Mucosa of gallbladder (tissue), 1 donor: ENCODE measurements around the gene DEAF1. TPM values are rescaled to one million over a fixed set of nuclear protein-coding genes. Genes with fewer than 3 reads are reported as not detected.
A peak's percentile ranks its signal among the peaks of the same experiment; 100 is the strongest.
"Not testable (repeated sequence)": the region's sequence is repeated elsewhere in the genome, so short reads cannot be mapped to it uniquely, and the experiment has no call there.

Source experiments
- DNase-seq: peaks from one replicate; pipeline ENCODE4 v3.0.0-alpha.2; 2020; ENCODE audit warnings: low spot score
- total RNA-seq: library from RNA; stranded (reverse); gene quantifications from one replicate; pipeline ENCODE4 v1.2.1, GENCODE V29; 2021
- donor health status: DM: no; HTN: no; CAD: no.

DEAF1 gene
- total RNA-seq, 1 donor from 2014 or later, result 45.0 TPM

DNA sequence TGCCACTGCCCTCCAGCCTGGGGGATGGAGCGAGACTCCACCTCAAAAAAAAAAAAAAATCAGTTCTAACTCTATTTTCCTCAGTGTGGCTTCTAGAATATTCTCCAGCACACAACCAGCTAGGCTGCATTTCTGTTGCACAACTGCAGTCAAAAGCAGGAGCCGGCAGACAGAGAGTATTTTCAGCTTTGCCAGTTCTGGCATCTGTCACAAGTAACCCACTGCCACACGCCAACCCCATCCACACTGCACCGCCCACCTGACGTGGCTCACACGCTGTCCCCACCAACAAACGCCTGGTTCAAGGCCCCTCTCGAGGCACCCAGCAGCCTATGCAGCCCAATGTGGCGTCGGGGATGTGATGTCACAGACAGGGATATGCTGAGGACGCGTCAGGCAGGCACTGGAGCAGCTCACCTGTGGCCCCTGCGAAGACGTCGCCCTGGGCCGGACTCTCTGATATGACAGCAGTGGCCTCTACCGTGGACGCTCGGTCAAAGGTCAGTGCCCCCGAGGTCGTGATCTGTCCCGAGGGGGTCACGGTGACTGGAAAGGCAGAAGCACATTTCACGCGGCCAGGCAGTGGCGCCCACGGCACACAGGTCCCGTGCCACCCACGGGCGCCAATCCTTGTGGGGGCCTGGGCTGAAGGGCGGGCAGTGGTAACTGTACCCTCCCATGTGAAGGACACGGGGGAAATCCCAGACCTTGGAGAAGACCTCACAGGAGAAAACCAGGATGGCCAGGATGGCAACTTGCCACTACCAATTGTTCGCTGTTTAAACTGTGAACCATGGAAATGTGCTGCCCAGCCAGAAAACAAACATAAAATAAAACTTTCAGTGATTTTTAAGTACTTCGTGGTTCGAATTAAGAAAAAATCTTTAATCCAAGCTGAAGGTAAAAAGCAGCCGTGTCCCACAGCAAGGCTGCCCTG lies 15.5 kb downstream of the DEAF1 start:
- DNase-seq, result no peak

DNA sequence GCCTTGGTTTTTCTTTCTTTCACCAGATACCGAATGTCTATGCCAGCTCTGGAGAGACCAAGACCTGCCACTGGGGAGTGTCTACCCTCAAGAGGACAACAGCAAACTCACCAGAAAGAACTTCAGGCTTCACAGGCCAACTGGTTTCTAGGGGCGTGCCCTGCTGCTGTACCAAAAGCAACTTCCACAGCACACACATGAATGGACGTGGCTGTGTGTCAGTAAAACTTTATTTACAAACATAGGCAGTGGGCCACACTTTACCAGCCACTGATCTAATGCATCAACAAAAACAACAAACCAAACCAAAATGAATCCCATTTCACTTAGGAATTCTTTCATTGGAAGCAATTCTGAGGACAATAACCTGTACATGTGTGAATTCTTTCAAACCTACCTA lies 16.7 kb downstream of the DEAF1 start:
- no peak for DNase-seq

DNA sequence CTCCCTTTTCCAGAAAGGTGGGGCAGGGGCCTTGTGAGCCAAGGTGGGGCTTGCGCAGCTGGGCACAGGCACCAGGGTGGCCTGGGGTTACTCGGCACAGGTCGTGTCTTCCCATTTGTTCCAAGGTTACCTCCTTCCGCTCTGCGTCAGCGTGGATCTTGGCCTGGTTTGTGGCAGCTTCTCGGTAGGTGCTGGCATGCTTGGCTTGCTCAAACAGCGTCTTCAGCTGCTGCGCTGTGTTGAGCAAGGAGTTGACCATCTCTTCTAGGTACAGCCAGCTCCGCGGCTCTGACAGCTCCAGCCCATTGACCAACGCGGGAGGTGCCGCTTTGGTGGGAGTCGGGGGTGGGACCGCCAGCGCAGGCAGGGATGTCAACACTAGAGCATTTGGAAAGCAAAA lies 20.6 kb downstream of the DEAF1 start:
- no peak for DNase-seq

DNA sequence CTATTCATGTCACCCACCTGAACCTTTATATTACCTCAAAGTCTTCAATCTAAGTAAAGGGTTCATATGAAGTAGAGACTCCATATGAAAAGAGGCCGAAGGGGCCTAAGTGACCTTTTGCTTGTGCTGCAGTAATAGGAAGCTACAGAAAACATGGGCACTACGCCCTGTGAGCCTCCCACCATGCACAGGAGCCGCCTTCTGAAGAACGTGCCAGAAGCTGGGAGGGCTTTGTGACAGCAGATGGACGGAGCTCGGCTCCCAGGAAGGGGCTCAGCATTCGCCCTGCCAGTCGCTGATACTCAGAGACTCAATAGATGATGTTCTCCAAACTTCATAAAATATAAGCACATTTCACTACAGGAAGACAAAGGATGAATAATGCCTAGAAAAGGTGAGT lies 21.2 kb downstream of the DEAF1 start:
- DNase-seq, result no peak

DNA sequence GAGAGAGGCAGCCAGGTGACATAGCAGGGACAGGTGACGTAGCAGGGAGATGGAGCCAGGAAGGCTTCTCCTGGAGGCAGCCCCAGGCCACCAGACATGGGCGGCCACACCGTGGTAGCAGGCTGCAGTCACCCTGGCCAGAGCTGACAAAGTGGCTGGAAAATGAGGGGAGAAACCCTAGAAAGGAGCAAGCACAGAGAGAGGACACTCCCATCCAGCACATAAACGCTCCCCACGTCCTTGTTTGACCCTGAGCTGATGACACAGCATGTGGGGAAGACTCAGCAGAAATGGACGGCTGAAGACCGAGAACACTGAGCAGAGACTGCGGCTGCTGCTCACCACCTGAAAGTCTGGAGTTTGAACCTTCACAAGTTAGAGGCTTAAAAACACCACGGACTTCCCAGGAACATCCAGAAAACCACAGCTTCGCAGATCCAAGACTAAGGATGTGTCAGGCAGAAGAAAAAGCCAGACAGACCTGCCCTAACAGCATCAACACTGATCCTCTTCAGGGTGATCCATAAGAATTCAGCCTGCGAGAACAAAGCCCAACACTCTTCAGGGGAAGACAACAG lies 29.2 kb downstream of the DEAF1 start:
- DNase-seq, result no peak

DNA sequence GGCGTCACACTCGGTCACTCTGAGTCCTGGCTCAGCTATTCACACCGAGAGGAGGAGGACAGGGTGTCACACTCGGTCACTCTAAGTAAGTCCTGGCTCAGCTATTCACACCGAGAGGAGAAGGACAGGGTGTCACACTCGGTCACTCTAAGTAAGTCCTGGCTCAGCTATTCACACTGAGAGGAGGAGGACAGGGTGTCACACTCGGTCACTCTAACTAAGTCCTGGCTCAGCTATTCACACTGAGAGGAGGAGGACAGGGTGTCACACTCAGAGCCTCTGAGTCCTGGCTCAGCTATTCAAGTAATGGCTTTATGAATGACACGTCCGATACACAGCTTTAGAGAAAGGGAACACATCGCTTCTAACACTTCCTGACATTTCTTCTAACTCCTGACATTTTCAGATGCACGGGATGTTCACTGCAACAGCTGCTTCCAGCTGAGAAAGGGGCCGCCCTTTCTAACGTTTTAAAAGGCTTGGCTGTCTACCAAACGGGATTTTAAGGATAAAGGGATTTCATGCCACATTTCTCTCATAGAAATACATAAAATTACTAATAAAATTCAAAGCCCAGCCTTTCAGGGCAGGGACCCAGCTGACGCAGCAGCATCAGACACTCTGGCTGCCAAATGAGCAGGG lies 29.8 kb downstream of the DEAF1 start:
- no peak for DNase-seq

DNA sequence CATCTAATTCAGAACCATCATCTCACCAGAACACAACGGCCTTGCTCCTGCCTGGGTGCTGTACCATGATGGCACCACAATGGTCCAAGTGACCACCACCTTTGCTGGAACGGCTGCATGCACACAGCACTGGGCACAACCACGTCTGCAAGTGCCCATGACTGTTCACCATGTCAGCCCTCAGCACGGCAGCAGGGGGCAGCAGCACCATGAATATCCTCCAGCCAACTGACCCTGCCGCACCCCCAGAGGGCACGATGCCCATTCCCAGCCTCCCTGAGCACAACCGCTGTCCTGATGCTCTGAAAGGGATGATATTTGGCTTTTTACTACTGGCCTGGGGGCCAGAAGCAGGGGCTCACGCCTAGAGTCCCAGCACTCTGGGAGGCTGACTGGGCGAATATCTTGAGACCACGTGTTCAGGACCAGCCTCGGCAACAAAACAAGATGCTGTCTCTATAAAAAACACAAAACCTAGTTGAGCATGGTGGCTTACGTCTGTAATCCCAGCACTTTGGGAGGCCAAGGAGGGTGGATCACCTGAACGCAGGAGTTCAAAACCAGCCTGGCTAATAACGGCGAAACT lies 32.2 kb downstream of the DEAF1 start:
- no peak for DNase-seq

DNA sequence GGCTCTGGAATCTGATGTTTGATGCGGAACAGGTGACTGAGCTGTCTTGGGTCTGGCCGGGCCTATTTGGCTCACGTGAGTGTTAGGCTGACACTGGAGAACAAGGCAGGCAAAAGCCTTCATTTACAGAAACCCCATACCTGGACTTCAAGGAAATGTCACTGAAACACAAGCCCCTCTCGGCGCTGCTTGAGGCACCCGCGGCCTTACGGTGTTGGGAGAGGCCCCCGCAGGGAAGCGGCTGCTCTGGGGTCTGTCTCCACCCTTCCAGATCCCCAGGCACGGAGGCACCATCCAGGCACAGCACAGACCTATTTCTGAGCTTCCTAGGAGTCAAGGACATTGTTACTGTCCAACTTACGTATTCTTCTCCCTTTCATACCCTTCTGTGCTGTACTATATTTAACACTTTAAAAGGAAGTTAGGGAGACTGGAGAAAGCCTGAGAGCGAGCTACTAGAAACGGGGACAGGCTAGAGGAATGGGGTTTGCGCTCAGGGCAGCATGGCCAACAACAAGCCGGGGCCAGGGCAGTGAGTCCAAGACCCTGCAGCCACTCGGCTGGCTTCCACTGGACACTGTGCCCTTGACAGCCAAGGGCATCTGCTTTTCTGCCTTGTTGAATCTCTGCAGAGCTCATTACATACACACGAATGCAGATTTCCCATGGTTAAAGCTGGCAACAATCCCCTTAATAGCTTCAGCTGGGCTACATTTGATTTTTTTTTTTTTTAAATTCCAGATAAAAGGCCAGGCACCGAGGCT lies 34.2 kb downstream of the DEAF1 start:
- DNase-seq, result no peak

DNA sequence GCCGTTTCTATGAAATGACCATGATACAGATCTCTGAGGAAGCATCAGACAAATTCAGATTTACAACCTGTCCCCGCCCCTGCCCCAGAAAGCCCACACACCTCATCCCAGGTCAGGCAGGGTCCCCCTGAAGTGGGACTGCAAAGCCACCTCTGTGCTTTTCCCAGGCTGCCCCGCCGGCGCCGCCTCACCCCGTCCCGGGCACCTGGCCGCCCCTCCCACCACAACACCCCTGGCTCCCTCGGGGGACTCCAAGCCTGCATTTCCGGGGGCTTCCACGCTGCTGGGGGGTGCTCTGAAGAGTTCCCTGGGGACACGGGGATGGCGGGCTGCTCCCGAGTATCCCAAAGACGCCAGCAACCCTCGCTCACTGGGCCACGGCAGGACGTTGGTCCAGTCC lies 34.7 kb downstream of the DEAF1 start:
- DNase-seq, result no peak

DNA sequence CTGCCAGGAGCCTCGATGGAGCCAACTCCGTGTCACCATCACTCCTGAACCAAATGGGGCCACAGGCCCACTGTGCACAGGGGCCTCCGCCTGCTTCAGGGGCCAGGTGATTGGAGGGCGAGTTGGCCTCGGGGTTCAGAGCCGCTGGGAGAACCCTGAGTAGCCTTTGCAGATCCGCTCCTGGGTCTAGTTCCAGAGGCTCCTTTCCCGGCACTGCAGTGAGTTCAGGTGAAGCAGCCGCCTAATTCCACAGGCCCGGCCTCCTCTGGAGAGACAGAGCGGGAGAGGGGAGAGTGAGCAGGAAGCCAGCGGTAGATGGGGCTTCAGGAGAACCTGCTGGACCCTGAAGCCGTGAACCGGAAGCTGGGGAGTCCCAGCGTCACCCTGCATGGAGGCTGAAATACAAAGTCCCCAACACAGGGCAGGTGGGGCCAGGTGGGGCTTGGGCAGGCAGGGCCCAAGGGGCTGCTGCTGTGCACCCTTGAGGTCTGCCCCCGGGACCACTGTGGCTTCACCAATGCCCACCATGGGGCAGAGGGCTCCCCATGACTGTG lies 35.4 kb downstream of the DEAF1 start:
- no peak for DNase-seq

DNA sequence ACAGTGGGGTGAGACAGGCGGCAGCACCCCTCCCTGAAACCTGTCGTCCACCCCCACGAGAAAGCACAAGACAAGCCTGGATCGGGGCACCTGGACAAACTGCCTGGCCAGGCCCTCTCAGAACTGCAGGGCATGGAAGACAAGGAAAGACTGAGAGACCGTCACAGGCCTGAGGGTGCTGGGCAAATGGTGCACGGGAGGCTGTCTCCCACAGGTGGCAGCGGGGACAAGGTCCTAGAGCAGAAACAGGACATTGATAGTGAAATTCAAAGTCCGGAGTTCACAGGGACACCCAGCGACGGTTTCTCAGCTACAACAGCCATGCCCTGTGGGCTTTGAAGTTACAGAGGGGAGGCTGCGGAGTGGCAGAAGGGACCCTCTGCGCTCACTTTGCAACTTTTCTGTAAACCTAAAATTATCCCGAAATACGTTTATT lies 37.3 kb downstream of the DEAF1 start:
- peak; percentile 61 for DNase-seq

DNA sequence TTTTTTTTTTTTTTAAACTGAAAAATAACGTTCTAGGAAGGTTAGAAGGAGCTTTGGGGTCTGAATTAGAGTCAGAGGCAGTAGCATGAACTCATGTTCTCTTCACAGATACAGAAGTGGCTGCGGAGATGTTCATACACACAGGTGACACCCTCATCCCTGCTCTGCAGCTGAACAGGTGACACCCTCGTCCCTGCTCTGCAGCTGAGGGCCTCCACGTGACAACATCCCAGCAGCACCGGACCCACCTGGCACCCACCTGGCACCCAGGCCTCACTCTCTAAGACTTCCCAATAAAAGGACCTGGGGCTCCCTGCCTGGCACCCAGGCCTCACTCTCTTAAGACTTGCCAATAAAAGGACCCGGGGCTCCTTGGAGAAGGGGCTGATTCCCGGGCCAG lies 38.2 kb downstream of the DEAF1 start:
- no peak for DNase-seq

DNA sequence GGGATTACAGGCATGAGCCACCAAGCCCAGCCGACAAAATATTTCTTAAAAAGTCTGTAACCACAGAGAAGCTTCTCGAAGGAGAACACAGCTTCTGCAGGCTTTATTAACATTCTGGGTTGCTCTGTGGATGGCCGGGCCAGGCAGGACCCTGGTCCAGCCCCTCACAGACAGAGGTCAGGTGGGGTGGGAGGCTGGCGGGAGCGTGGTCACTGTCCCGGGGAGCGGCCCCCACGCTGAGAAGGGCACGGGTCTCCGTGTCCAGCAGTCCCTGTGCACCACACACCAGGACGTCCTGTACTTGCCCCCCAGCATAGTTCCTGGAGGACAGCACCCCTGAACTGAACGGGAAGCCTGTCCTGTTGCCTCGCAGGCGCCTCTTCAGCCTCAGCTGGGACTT lies 38.6 kb downstream of the DEAF1 start:
- no peak for DNase-seq

DNA sequence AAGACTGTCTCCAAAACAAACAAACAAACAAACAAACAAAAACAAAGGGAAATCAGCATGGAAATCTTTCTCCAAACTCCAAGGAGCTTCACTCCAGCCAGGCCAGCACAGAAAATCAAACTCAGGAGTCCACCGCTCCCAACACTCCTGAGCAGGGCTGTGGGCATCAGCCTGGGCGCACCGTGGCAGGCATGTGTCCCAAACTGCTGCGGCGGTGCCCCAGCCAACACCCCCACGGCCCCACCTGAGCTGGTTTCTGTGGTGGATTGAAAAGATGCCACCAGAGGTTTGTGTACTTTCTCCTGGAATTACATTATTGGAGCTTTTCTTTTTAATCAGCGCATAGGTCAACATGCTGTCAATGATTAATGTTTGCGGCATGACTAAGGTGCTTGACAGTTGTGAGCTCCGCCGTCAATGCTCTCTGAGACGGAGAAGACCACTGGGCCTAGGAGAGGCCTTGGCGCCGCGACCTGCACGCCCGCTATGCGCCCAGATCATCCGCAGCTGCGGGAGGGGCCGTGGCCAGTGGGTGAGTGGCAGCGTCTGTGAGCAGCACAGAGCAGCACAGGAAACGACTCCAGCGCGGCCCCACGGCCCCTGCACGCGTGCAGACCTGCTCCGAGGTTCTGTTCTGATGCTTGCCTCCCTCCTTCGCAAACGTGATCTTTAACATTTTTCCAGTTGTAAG lies 39.8 kb downstream of the DEAF1 start:
- DNase-seq, result peak; percentile 60

DNA sequence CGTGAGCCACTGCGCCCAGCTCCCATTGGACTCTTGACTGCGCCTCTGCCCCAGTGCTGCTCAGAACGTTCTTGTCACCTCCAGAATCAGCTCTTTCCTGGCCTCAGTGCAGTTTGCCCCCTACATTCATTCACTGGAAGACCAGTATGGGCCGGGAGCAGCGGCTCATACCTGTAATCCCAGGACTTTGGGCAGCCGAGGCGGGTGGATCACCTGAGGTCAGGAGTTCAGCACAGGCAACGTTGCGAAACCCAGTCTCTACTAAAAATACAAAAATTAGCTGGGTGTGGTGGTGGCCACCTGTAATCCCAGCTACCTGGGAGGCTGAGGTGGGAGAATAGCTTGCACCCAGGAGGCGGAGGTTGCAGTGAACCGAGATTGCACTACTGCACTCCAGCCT lies 40.6 kb downstream of the DEAF1 start:
- not testable (repeated sequence) for DNase-seq

DNA sequence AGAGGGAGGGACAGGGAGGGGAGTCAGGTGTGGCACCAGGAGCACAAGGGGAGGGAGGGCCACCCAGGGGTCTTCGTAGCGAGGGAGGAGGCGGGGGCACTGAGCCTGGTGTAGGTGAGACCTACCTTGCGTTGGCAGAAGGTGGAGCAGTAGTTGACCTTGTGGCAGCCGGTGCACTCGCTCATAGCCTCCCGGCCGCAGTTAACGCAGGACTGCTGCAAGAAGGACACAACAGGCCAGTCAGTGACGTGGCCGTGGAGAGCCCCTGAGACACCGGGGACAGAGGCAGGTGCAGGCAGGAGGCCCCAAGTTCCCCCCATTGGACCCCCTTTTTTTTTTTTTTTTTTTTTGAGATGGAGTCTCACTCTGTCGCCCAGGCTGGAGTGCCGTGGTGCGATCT lies 41.2 kb downstream of the DEAF1 start:
- no peak for DNase-seq

DNA sequence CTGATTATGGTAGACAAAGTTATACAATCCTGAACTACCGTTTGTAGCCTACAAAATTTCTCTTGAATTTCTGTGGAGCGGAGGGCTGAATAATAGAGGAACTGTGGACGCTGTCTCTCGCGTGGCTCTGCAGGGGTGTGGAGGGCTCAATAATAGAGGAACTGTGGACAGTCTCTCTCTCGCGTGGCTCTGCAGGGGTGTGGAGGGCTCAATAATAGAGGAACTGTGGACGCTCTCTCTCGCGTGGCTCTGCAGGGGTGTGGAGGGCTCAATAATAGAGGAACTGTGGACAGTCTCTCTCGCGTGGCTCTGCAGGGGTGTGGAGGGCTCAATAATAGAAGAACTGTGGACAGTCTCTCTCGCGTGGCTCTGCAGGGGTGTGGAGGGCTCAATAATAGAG lies 41.9 kb downstream of the DEAF1 start:
- DNase-seq, result not testable (repeated sequence)

DNA sequence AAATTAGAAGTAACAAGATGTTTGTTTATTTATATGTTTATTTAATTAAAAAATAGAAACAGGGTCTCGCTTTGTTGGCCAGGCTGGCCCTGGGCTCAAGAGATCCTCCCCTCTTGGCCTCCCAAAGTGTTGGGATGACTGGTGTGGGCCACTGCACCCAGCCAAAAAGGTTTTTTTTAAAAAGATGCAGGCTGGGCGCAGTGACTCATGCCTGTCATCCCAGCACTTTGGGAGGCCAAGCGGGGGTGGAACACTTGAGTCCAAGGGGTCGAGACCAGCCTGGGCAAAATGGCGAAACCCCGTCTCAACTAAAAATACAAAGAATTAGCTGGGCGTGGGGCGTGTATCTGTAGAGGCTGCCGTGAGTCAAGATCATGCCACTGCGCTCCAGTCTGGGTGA lies 44.5 kb downstream of the DEAF1 start:
- DNase-seq, result no peak

DNA sequence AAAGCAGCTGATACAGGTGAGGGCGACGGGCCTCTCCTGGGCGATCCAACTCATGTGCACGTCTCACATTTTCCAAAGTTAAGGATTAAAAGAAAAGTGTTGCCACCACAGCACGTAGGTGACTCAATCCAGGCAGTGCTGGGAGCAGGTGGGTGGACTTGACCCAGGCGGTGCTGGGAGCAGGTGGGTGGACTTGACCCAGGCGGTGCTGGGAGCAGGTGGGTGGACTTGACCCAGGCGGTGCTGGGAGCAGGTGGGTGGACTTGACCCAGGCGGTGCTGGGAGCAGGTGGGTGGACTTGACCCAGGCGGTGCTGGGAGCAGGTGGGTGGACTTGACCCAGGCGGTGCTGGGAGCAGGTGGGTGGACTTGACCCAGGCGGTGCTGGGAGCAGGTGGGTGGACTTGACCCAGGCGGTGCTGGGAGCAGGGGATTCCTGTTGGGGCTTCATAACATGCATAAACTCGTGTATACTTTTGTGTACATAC lies 47.3 kb downstream of the DEAF1 start:
- DNase-seq, result not testable (repeated sequence)

DNA sequence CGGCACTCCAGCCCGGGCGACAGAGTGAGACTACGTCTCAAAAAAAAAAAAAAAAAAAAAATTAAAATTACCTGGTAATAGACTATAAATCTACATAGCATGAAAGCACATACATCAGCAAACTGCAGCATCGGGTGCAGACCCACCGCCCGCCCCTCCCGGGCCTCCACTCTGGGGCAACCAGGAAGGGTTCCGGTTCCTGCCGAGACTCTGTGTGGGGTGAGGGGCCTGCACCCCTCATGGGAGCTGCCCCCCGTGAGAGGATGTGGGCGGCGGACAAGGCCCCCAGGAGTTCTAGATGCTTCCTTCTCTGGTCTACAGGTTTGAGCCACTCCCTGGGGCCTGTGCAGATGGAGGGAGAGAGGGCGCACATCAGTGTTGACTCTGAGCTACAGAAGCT lies 48.8 kb downstream of the DEAF1 start:
- DNase-seq, result no peak

DNA sequence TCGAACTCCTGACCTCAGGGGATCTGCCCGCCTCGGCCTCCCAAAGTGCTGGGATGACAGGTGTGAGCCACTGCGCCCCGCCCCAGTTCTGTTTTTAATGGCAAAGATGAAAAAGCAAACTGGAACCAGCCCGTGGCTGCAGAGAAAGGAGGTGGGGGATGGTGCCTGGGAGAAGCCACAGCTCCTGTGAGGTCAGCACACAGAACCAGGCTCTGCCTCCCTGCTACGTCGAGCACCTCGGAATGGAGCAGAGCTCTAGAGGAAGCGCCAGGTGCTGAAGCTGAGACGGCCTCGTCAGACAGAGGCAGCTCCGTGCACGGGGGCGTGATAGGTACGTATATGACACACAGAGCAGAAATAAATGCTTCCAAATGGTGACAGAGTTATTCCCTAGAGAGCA lies 49.5 kb downstream of the DEAF1 start:
- no peak for DNase-seq
